SW480 (cell line): Measurements from ENCODE around the gene WDR27.
"Not testable (repeated sequence)": the region's sequence is repeated elsewhere in the genome, so short reads cannot be mapped to it uniquely, and the experiment has no call there.

Experiments used
- DNase-seq: peaks from one replicate; pipeline ENCODE4 v3.0.0-alpha.2; 2016; ENCODE audit warnings: low spot score

Gene WDR27

DNA sequence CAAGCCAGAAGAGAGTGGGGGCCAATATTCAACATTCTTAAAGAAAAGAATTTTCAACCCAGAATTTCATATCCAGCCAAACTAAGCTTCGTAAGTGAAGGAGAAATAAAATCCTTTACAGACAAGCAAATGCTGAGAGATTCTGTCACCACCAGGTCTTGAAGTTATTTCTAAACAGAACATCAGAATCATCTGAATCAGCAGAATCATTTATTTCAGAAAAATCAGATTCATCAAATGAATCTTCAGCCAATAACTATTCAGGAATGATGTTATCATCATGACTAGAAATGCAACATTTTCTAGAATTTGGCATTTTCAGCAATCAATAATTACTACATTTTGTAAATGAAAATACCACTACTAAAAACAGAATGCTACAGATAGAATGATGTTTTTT lies 100.7 kb downstream of the WDR27 start:
- DNase-seq, result not testable (repeated sequence)

DNA sequence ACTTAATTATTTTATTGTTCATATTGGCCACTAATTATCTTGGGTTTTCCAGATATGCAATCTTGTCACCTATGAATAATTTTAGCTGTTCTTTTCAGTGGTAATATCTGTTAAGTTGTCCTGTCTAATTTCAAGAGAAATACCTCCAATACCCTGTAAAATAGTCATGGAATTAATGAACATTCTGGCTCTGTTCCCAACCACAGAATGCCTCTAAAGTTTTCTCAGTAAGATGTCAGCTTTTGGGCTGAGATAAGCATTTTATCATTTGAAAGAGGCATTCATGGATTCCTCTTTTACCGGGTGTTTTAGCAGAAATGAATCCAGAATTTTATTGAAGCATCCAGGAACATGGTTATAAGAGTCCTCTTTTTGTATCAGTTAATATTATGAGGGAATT lies 109.3 kb downstream of the WDR27 start:
- DNase-seq, result no peak

DNA sequence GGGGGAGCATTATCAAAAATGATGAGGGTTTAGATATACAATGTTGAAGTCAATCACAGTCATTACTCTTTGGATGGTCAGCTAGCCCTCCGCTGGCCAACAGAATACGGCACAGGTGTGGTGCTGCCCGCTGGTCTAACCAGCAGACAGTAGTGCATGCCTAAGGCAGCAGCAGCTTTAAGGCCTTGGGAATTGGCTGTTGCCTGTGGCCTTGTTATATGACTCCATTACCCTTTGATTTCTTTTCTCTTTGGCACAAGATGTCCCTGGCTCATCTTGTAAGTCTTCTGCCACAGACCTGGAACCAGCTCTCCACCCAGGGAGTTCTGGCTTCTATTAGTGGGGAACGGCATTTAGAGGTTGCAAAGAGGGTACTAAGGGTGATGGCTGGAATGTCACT lies 110.2 kb downstream of the WDR27 start:
- no peak for DNase-seq

DNA sequence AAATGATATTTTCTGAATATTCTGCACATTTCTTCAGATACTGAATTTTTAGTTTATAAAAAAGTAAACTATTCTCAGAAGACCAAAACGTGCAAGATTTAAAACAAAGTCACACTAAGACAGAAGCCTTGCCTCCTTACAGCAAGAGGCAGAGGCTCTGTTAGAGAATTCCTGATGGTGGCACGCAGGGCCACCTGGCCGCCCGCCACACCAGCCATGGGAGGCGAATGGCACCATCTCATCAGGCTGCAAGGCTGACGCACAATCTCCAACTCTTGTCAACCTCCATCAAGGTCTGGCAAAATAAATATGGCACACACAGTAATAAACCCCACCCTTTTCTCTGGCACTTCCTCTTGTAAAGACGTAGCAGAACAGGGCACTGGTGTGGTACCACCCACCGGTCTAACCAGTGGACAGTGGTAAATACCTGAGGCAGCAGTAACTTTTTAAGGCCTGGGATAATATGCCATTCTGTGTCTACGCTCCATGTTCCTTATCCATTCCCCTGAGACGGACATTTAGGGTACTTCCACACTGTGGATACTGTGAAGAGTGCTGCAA lies 111.4 kb downstream of the WDR27 start:
- no peak for DNase-seq

DNA sequence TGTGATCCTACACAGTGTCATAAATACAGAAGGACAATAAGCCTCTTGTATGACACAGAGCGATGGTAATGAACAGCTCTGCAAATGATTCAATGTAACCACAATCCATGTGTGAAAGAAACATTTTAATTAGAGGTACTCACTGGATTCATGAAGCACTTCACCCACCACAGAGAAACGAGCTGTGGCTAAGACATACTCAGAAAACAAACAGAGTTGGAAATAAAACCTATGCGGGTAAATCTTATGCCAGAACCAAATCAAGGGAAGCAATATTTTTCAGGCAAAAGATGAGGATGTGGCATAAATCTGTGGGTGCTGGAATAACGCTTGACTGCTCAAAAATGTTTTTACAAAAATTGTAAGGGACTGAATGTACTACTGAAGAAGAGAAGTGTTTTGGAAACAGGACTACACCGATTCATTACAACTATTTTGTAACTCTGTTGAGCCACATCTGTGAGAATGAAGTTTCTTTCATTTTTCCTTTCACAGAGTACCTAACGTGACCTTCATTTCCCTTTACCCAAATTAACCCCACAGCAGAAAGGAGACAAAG lies 112.1 kb downstream of the WDR27 start:
- DNase-seq, result peak; percentile 79

- DNase-seq, result peak; percentile 61
Observed at GRCh38 chr6:169589293-169589692, 112.5 kb downstream of the WDR27 start.

DNA sequence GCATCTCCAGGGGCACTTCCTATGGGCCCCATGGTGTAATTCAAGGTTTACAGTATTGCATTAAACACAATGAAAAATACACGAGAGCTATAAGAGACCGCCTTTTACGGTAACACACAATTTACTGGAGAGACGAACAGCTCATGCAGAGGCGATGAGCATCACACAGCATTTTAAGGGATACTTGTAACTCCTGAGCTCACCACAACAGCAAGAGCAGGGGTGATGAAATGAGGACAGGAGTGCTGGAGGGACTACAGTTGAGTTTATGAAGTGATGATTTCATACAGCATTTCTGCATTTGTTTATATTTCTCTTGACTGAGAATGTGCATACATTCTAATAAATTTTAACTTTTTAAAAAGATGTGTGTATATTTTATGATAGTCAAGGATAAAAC lies 113.9 kb downstream of the WDR27 start:
- DNase-seq, result no peak

- DNase-seq, result no peak
Observed at GRCh38 chr6:169583886-169584541, 117.8 kb downstream of the WDR27 start.

DNA sequence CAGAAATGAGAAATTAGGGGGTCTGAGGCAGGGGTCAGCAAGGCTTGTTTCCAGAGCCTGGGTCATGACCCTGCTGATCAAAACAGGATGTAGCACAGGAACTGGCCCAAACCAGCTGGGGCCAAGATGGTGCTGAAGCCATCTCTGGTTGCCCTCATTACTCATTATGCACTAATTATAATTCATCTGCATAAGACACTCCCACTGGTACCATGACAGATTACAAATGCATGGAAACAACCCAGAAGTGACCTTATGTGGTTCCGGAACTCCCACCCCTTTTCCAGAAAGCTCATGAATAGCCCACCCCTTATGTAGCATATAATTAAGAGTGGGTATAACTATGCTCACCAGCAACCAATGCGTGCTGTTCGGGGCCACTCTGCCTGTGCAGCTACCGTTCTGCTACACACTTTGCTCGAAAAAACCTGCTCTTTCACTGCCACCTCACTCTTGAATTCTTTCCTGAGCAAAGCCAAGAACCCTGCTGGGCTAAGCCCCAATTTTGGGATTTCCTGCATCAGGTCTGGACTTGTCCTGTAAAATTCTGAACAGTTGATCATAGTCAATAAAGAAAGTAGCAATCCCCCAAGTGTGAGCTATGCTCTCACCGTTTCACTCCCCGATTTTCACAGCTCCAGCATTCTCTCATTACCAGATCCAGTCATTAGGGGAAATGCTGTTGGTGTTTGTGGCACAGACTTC lies 122.3 kb downstream of the WDR27 start:
- DNase-seq, result no peak

DNA sequence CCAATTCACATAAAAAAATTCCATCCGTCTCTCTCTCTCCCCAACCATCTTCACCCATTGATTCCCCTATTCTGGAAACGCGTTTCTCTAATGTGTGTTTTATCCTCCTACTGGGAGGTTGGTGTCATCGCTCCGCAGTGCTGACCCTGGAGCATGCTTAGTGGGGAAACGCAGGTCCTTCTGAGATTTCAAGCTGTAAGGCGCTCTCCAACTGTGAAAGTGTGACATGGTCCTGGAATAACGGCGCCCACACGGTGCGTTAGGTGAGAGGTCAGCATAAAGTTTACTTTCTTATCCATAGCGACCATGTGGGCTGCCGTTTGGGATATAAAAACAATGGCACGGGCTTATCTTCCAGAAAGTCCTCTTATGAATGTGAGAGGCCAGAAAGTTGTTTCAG lies 123.9 kb downstream of the WDR27 start:
- no peak for DNase-seq

- no peak for DNase-seq
Observed at GRCh38 chr6:169577236-169577635, 124.6 kb downstream of the WDR27 start.

GRCh38 chr6:169575821-169576220 lies 126.0 kb downstream of the WDR27 start:
- no peak for DNase-seq

DNA sequence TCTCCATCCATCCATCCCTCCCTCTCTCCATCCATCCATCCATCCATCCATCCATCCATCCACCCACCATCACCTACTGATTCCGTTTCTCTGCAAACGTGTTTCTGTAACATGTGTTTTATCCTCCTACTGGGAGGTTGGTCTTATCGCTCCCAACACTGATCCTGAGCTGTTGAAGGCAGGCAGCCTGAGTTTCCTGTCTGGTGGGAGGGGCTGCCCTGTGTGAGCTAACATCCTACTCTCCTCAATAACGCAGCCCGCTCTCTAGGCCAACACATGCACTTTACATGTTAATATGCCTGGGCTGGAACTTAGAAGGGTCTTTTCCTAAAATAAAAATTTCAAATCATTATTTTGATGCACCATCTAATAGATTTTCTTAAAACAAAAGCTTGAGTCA lies 126.5 kb downstream of the WDR27 start:
- no peak for DNase-seq

- DNase-seq, result no peak
Observed at GRCh38 chr6:169574420-169574819, 127.4 kb downstream of the WDR27 start.

DNA sequence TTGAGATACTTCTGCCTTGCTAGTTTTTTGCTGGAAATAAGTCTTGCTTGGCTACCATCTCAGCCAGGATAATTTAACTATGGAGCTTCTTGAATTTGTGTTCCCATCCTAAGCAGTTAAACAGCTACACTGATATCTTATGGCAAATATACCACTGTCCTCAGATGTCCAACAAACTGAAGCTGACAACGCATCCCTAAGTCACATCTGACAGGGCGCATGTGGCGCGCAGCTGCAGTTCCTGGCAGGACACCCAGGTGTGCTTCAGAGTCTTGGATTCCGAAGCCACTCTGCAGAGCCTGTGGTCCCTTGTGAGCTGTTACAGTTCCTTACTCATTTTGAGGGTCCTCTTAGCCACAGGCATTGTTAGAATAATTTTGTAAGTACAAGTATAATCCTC lies 127.9 kb downstream of the WDR27 start:
- DNase-seq, result no peak

DNA sequence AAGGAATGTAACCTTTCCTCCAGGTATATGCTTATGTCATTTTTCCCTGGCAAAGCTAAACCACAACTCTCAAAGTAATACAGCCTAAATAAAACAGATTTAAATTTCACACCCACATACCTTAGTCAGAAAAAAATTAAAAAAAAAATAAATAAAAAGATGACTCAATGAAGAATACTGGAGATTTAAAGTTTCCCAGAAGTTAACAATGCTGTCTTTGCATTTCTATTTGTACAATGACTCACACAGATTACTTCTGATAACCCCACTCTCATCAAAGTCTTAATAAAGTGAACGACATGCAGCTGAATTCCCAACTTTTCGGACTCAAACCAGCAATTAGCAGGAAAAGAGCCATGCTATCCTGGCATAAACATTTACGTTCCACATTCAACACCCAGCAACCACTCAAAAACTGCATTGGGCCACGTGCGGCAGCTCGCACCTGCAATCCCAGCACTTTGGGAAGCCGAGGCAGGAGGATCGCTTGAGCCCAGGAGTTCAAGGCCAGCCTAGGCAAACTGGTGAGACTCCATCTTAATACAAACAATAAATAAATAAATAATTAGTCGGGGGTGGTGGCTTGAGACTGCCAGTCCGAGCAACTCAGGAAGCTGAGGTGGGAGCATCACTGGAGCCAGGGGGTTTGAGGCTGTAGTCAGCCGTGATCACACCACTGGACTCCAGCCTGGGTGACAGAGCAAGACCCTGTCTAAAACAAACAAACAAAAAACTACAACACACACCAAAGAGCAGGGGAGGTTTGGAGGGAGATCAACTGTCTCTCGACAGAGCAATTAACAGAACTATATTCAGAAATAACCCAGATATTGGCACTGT lies 130.5 kb downstream of the WDR27 start:
- no peak for DNase-seq

DNA sequence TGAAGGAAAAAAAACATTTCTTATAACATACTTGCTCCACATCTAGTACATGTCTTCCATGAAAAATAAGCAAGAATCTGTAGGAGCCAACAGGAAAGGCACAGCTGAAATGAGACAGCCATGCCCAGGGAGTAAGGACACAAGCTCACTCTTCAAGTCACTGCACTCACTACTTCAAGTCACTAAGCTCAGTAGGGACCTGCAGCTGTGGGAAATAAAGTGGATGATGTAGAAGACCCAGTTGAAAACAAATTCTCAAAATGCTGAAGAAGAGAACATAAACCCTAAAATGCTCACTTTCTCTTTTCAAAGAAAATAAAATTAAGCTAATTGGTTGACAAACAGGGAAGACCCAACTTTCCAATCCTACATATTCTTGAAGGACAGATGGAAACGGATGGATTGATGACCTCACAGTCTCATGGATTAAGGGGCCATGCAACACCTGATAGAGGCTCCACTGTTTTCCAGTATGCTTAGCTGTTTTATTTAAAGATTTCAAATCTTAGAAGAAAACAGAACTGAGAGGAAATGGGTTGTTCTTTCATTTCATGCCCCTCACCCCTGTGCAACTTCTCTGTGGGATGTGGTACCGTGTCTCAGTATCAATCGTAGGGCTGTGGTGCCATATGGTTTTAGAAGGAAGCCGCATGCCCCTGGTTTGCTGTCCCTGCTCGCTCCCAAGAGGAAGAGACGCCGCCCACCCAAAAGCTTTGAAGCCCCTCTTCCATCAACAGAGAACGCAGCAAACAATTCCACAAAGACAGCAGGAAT lies 133.3 kb downstream of the WDR27 start:
- DNase-seq, result no peak

DNA sequence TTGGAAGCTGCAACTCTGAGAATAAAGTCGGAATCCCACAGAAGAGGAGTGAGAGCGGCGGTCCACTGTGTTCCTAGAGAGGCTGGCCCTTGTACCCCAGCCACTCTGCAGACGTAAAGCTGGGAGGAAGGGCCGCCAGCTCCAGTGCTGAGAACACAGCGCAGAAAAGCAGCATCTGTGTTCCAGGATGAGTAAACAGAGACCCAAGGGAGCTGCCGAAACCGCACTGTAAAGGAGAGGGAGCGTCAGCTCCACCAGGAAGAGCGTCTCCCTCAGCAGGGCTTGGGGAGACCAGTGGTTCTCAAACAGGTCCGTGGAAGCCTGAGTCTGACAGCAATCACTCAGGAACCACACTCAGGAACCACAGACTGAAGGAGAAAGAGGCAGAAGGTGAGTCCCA lies 134.0 kb downstream of the WDR27 start:
- DNase-seq, result no peak

- DNase-seq, result no peak
Observed at GRCh38 chr6:169566961-169567750, 134.7 kb downstream of the WDR27 start.

- DNase-seq, result no peak
Observed at GRCh38 chr6:169566319-169566718, 135.5 kb downstream of the WDR27 start.
